Measurements from ENCODE around the gene SLF2. TPM values are rescaled to one million over a fixed set of nuclear protein-coding genes. Genes with fewer than 3 reads are reported as not detected.

Gene SLF2
- total RNA-seq, 1 experiment from 2014 or later = 23.1 TPM

DNA sequence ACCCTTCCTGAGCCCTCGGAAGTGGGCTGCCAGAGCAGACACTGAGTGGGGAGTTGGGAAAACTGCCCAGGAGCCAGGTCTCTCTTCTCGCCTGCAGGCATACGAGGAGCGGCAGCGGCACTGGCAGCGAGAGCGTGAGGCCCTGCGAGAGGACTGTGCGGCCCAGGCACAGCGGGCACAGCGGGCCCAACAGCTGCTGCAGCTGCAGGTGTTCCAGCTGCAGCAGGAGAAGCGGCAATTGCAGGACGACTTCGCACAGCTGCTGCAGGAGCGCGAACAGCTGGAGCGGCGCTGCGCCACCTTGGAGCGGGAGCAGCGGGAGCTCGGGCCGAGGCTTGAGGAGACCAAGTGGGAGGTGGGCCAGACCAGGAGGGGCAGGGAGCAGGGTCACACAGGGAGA is 92.6 kb downstream of the SLF2 start:
- Mint-ChIP-seq H3K27me3 (ENCODE audit: low read depth) (no peaks in the 10 kb centered on the region; the same call in 1 of the 2 replicates), H3K4me3 (no peak overlapping the region), H3K9me3 (no peaks in the 10 kb centered on the region), H3K4me1 (peaks cover 10 to 27% of the 10 kb centered on the region in 2 experiments), H3K36me3 (ENCODE audit: insufficient read depth in 1 of 3, low read depth in 3 of 3) (peaks cover 19 to 46% (median 41%) of the 10 kb centered on the region in 3 experiments; a peak in 6 of 7 replicates), H3K27ac (peak overlapping the region in 1 of 3 experiments; percentile 68; a peak in 1 of 7 replicates)
- H4K20me1 ChIP-seq (ENCODE audit: control insufficient read depth, insufficient read depth, insufficient read length) = no peaks in the 10 kb centered on the region
- H3K79me2 ChIP-seq (ENCODE audit: insufficient read depth, low read length) = no peaks in the 10 kb centered on the region; the same call in 1 of the 2 replicates
- H3K23ac ChIP-seq (ENCODE audit: insufficient read length, low read depth, low read length) = no peak overlapping the region
- H2AK5ac ChIP-seq (ENCODE audit: insufficient read length, low read length) = no peak overlapping the region
- H2BK12ac ChIP-seq (ENCODE audit: insufficient read length, low read depth, low read length) = no peak overlapping the region
- no peak overlapping the region for H3K4me2 ChIP-seq (ENCODE audit: insufficient read depth, insufficient read length, low read length)
- no peak overlapping the region for H3K27ac ChIP-seq (ENCODE audit: insufficient read length, low read depth, low read length)
- H4K8ac ChIP-seq (replicated peaks; ENCODE audit: insufficient read length, low read depth, low read length) = no peak overlapping the region
- no peaks in the 10 kb centered on the region for H3K79me1 ChIP-seq (ENCODE audit: insufficient read depth, low read depth, low read length, poor library complexity, severe bottlenecking)
- H2BK120ac ChIP-seq (ENCODE audit: low read depth, low read length, poor library complexity, severe bottlenecking) = no peak overlapping the region
- H4K91ac ChIP-seq (ENCODE audit: insufficient read length, low read depth, low read length) = no peak overlapping the region
- H3K9ac ChIP-seq (ENCODE audit: extremely low read depth, insufficient read length, low read length) = no peak overlapping the region
- no peak overlapping the region for H2BK5ac ChIP-seq (ENCODE audit: insufficient read length, low read length)
- no peaks in the 10 kb centered on the region for H3K27me3 ChIP-seq (ENCODE audit: insufficient read depth, low read length)
- DNase-seq = no peak
- no peak overlapping the region for H2BK15ac ChIP-seq (ENCODE audit: low read depth, low read length)
- H3K56ac ChIP-seq (ENCODE audit: insufficient read length, low read depth, low read length) = no peak overlapping the region
- H3K9me3 ChIP-seq (ENCODE audit: control insufficient read depth, low read depth, low read length) = no peaks in the 10 kb centered on the region
- H2AFZ ChIP-seq (ENCODE audit: low read length) = no peak overlapping the region
- H3K4ac ChIP-seq (ENCODE audit: low read depth, low read length) = no peak overlapping the region
- TF ChIP-seq, protein P1, sequence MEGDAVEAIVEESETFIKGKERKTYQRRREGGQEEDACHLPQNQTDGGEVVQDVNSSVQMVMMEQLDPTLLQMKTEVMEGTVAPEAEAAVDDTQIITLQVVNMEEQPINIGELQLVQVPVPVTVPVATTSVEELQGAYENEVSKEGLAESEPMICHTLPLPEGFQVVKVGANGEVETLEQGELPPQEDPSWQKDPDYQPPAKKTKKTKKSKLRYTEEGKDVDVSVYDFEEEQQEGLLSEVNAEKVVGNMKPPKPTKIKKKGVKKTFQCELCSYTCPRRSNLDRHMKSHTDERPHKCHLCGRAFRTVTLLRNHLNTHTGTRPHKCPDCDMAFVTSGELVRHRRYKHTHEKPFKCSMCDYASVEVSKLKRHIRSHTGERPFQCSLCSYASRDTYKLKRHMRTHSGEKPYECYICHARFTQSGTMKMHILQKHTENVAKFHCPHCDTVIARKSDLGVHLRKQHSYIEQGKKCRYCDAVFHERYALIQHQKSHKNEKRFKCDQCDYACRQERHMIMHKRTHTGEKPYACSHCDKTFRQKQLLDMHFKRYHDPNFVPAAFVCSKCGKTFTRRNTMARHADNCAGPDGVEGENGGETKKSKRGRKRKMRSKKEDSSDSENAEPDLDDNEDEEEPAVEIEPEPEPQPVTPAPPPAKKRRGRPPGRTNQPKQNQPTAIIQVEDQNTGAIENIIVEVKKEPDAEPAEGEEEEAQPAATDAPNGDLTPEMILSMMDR (conservative IDR thresholded peaks at IDR 0.05) = no peak
- H3K18ac ChIP-seq (ENCODE audit: insufficient read length, low read depth, low read length) = no peak overlapping the region
- H3K4me1 ChIP-seq (ENCODE audit: insufficient read depth, low read length) = no peaks in the 10 kb centered on the region
- peaks cover 5% of the 10 kb centered on the region for H3K23me2 ChIP-seq (ENCODE audit: insufficient read length, low read depth, low read length, poor library complexity, severe bottlenecking)
- H2BK20ac ChIP-seq (ENCODE audit: low read depth, low read length, poor library complexity, severe bottlenecking) = no peak overlapping the region
- H3K14ac ChIP-seq (ENCODE audit: insufficient read depth, low read length) = no peak overlapping the region
- no peak overlapping the region for H4K5ac ChIP-seq (ENCODE audit: insufficient read length, low read depth, low read length)
- no CpG with 5 or more reads among the region's 23 CpGs for WGBS (ENCODE audit: extremely low coverage, insufficient read length, low lambda C conversion rate)
- H3T11ph ChIP-seq (ENCODE audit: low read length) = no peak overlapping the region

Data from H9 (cell line).